Tibial nerve (tissue), 3 donors: ENCODE data around the gene ITK.

Experiments
- CTCF ChIP-seq, 5 experiments: fragments of 200-600 bp in 3 of 5; fragments of 450-650 bp in 2 of 5; sonication (generic) in 3 of 5; IDR thresholded peaks; one replicate each; pipeline ENCODE4 v1.5.1; 2016 to 2019; ENCODE audit warnings: antibody characterized with exemption in 5 of 5, mild to moderate bottlenecking in 3 of 5, moderate library complexity in 2 of 5
- POLR2A ChIP-seq, 2 donors: fragments of 450-650 bp; IDR thresholded peaks; one replicate each; pipeline ENCODE4 v1.6.1; 2017; ENCODE audit warnings: antibody characterized with exemption in 2 of 2, mild to moderate bottlenecking in 2 of 2, moderate library complexity in 2 of 2

- TF ChIP-seq CTCF (IDR thresholded peaks at IDR 0.05) (no peak), POLR2A (IDR thresholded peaks at IDR 0.05) (no peak)
Measured at GRCh38 chr5:157284458-157285212, 104.0 kb downstream of the ITK start.
